Natural killer cell (primary cell): ENCODE results near the gene NHLRC4. TPM values are rescaled to one million over a fixed set of nuclear protein-coding genes. Genes with fewer than 3 reads are reported as not detected.

Experiments used
- ATAC-seq, 3 donors: fragments of 150-1000 bp in 2 of 3; fragments of 200-7000 bp in 1 of 3; cut with Tn5 transposase; 1 replicate in 1 of 3; 2 replicates in 2 of 3; pipeline ENCODE4 v1.10.0; 2021; ENCODE audit warnings: mild to moderate bottlenecking in 2 of 3, moderate library complexity in 2 of 3
- DNase-seq, 2 donors: peaks; one replicate each; pipeline versions ENCODE4 v3.0.0 to v3.0.0-alpha.2; 2013 to 2021; ENCODE audit warnings: mixed read lengths in 1 of 2
- H3K27ac ChIP-seq: one replicate; pipeline ENCODE4 v1.5.1; 2013; ENCODE audit warnings: mild to moderate bottlenecking, low read length
- H3K27me3 ChIP-seq: one replicate; pipeline ENCODE4 v1.6.1; 2013; ENCODE audit warnings: low read length; ENCODE audit not compliant: control insufficient read depth, insufficient read depth
- H3K36me3 ChIP-seq: one replicate; pipeline ENCODE4 v1.6.1; 2013; ENCODE audit warnings: low read length; ENCODE audit not compliant: control insufficient read depth, insufficient read depth
- H3K4me1 ChIP-seq: one replicate; pipeline ENCODE4 v1.6.1; 2013; ENCODE audit warnings: low read length; ENCODE audit not compliant: control insufficient read depth, insufficient read depth
- H3K4me3 ChIP-seq: one replicate; pipeline ENCODE4 v1.5.1; 2013; ENCODE audit warnings: low read length
- H3K9me3 ChIP-seq: one replicate; pipeline ENCODE4 v1.6.1; 2013; ENCODE audit warnings: low read length; ENCODE audit not compliant: control insufficient read depth, insufficient read depth
- H3K27ac Mint-ChIP-seq, 2 donors: one replicate each; pipeline ENCODE4 v1.8.0; 2022; ENCODE audit warnings: mild to moderate bottlenecking in 2 of 2, mixed read lengths in 2 of 2, moderate library complexity in 1 of 2
- H3K27me3 Mint-ChIP-seq, 2 donors: one replicate each; pipeline ENCODE4 v1.8.0; 2022; ENCODE audit warnings: low read depth in 2 of 2, mixed read lengths in 2 of 2
- H3K36me3 Mint-ChIP-seq: one replicate; pipeline ENCODE4 v1.8.0; 2022; ENCODE audit warnings: mixed read lengths
- H3K4me1 Mint-ChIP-seq, 2 donors: one replicate each; pipeline ENCODE4 v1.8.0; 2022; ENCODE audit warnings: mixed read lengths in 2 of 2
- H3K4me3 Mint-ChIP-seq: one replicate; pipeline ENCODE4 v1.8.0; 2022; ENCODE audit warnings: mild to moderate bottlenecking, moderate library complexity, mixed read lengths
- H3K9me3 Mint-ChIP-seq, 2 donors: one replicate each; pipeline ENCODE4 v1.8.0; 2022; ENCODE audit warnings: mixed read lengths in 2 of 2
- CTCF ChIP-seq: fragments of 200-600 bp; IDR thresholded peaks from one replicate; pipeline ENCODE4 v1.8.0; 2022; ENCODE audit warnings: antibody characterized with exemption
- WGBS: methylation state at CpG from one replicate; pipeline ENCODE4 v1.1.7; 2013; ENCODE audit warnings: missing lambda C conversion rate; ENCODE audit not compliant: insufficient coverage; 5-methylcytosine and 5-hydroxymethylcytosine counted together
- intact Hi-C: fragments of 100-400 bp; cut with micrococcal nuclease; formaldehyde crosslinking; loops from one replicate; pipeline ENCODE4 v1.14.2; 2022
- total RNA-seq, 4 donors: library from RNA; stranded (reverse); fragments of 120-200 nt in 1 of 4; gene quantifications; one replicate each; pipeline versions ENCODE4 v1.2.3 to v1.2.4, GENCODE V29; 2013 to 2022

Gene NHLRC4
- total RNA-seq, 3 donors from 2014 or later (not counting 1 experiment from before 2014, with no cell fraction given) = 0.28 to 0.75 (median 0.35) TPM

GRCh38 chr16:583815-584591 lies 17.2 kb downstream of the NHLRC4 start:
- no peak for TF ChIP-seq CTCF
- no peak overlapping the region for H3K4me3 ChIP-seq
- no peaks in the 10 kb centered on the region for H3K27me3 ChIP-seq
- H3K27ac ChIP-seq = no peak overlapping the region
- ATAC-seq (no peak), DNase-seq (no peak)
- H3K36me3 Mint-ChIP-seq = no peaks in the 10 kb centered on the region
- intact Hi-C loops = no loop called here
- no peaks in the 10 kb centered on the region for H3K27me3 Mint-ChIP-seq
- H3K36me3 ChIP-seq = no peaks in the 10 kb centered on the region
- 78% methylated on average over 36 of the region's 38 CpGs for WGBS
- no peaks in the 10 kb centered on the region for H3K9me3 ChIP-seq
- peaks cover 0 to 7% of the 10 kb centered on the region in 2 donors for H3K4me1 Mint-ChIP-seq
- no peak overlapping the region for H3K27ac Mint-ChIP-seq
- no peaks in the 10 kb centered on the region for H3K9me3 Mint-ChIP-seq
- H3K4me1 ChIP-seq = peaks cover 18% of the 10 kb centered on the region
- H3K4me3 Mint-ChIP-seq = no peak overlapping the region

GRCh38 chr16:585351-585750 lies 18.5 kb downstream of the NHLRC4 start:
- ATAC-seq = no peak
- Mint-ChIP-seq H3K36me3 (no peaks in the 10 kb centered on the region), H3K27me3 (no peaks in the 10 kb centered on the region), H3K4me3 (no peak overlapping the region), H3K27ac (no peak overlapping the region), H3K9me3 (no peaks in the 10 kb centered on the region), H3K4me1 (peaks cover 0 to 17% of the 10 kb centered on the region in 2 donors)
- no peak overlapping the region for H3K4me3 ChIP-seq
- 50% methylated on average over 10 of the region's 10 CpGs for WGBS
- no peaks in the 10 kb centered on the region for H3K36me3 ChIP-seq
- DNase-seq = no peak
- H3K9me3 ChIP-seq = no peaks in the 10 kb centered on the region
- peaks cover 15% of the 10 kb centered on the region for H3K4me1 ChIP-seq
- H3K27ac ChIP-seq = no peak overlapping the region
- H3K27me3 ChIP-seq = no peaks in the 10 kb centered on the region
- intact Hi-C loops = no loop called here
- TF ChIP-seq CTCF = no peak

- no peak overlapping the region for H3K4me3 Mint-ChIP-seq
Observed at GRCh38 chr16:586047-586644, 19.3 kb downstream of the NHLRC4 start.

More at GRCh38 chr16:586047-586644, 19.3 kb downstream of the NHLRC4 start:
- no peak for TF ChIP-seq CTCF
- H3K36me3 ChIP-seq = no peaks in the 10 kb centered on the region
- ATAC-seq = no peak
- DNase-seq = no peak
- no peaks in the 10 kb centered on the region for H3K27me3 ChIP-seq
- Mint-ChIP-seq H3K27me3 (no peaks in the 10 kb centered on the region), H3K27ac (no peak overlapping the region), H3K36me3 (no peaks in the 10 kb centered on the region), H3K9me3 (no peaks in the 10 kb centered on the region), H3K4me1 (peaks cover 8 to 25% of the 10 kb centered on the region in 2 donors)
- no peak overlapping the region for H3K4me3 ChIP-seq
- no peak overlapping the region for H3K27ac ChIP-seq
- H3K4me1 ChIP-seq = peaks cover 23% of the 10 kb centered on the region
- 77% methylated on average over 16 of the region's 16 CpGs for WGBS
- intact Hi-C loops = no loop called here
- H3K9me3 ChIP-seq = no peaks in the 10 kb centered on the region
